GM12875 (cell line): ENCODE data around the gene STXBP1.

Source experiments
- H3K4me3 ChIP-seq: one replicate; pipeline ENCODE4 v1.5.1; 2011; ENCODE audit warnings: low read depth, low read length, control low read depth
- CTCF ChIP-seq: IDR thresholded peaks from 2 replicates; pipeline ENCODE4 v1.5.1; 2011; ENCODE audit warnings: low read depth, mild to moderate bottlenecking, control low read depth, inconsistent platforms, low read length, moderate library complexity, borderline replicate concordance; ENCODE audit not compliant: insufficient read depth

The STXBP1 gene

GRCh38 chr9:127722055-127722745, 110.1 kb downstream of the STXBP1 start:
- H3K4me3 ChIP-seq = no peak overlapping the region
- TF ChIP-seq CTCF = no peak

GRCh38 chr9:127723013-127723412, 110.9 kb downstream of the STXBP1 start:
- no peak overlapping the region for H3K4me3 ChIP-seq
- no peak for TF ChIP-seq CTCF

GRCh38 chr9:127723444-127723843, 111.4 kb downstream of the STXBP1 start:
- TF ChIP-seq CTCF = no peak
- no peak overlapping the region for H3K4me3 ChIP-seq

GRCh38 chr9:127724012-127724411, 111.9 kb downstream of the STXBP1 start:
- no peak for TF ChIP-seq CTCF

GRCh38 chr9:127726871-127727270, 114.8 kb downstream of the STXBP1 start:
- no peak overlapping the region for H3K4me3 ChIP-seq
- TF ChIP-seq CTCF = no peak

More at GRCh38 chr9:127724012-127724411, 111.9 kb downstream of the STXBP1 start:
- H3K4me3 ChIP-seq = no peak overlapping the region

- no peak overlapping the region for H3K4me3 ChIP-seq
- TF ChIP-seq CTCF = no peak
Measured at GRCh38 chr9:127728808-127729207, 116.7 kb downstream of the STXBP1 start.

GRCh38 chr9:127729522-127730256, 117.6 kb downstream of the STXBP1 start:
- no peak for TF ChIP-seq CTCF
- no peak overlapping the region for H3K4me3 ChIP-seq
